ENCODE results near the gene SOX1. TPM values are rescaled to one million over a fixed set of nuclear protein-coding genes. Genes with fewer than 3 reads are reported as not detected.

SOX1 gene
- total RNA-seq, result not detected in 2 replicates

- no peak for DNase-seq (ENCODE audit: low read depth)
- Histone ChIP-seq H3K36me3 (ENCODE audit: control insufficient read depth, insufficient read depth, low read length) (no peaks in the 10 kb centered on the region), H3K4me3 (ENCODE audit: low read depth, low read length) (no peak within 1 kb of the TSS), H3K27me3 (ENCODE audit: control insufficient read depth, insufficient read depth, low read length) (peaks cover 43% of the 10 kb centered on the region)
- no peak for FAIRE-seq
- TF ChIP-seq, protein P1, sequence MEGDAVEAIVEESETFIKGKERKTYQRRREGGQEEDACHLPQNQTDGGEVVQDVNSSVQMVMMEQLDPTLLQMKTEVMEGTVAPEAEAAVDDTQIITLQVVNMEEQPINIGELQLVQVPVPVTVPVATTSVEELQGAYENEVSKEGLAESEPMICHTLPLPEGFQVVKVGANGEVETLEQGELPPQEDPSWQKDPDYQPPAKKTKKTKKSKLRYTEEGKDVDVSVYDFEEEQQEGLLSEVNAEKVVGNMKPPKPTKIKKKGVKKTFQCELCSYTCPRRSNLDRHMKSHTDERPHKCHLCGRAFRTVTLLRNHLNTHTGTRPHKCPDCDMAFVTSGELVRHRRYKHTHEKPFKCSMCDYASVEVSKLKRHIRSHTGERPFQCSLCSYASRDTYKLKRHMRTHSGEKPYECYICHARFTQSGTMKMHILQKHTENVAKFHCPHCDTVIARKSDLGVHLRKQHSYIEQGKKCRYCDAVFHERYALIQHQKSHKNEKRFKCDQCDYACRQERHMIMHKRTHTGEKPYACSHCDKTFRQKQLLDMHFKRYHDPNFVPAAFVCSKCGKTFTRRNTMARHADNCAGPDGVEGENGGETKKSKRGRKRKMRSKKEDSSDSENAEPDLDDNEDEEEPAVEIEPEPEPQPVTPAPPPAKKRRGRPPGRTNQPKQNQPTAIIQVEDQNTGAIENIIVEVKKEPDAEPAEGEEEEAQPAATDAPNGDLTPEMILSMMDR (IDR thresholded peaks at IDR 0.05; ENCODE audit: insufficient read depth, low read length, severe bottlenecking), result no peak
Measured at GRCh38 chr13:112067116-112067741, at the start of gene SOX1. TSS of gene SOX1 (plus strand) at chr13:112067149. CDS start at chr13:112067659, 510 bp downstream.

DNA sequence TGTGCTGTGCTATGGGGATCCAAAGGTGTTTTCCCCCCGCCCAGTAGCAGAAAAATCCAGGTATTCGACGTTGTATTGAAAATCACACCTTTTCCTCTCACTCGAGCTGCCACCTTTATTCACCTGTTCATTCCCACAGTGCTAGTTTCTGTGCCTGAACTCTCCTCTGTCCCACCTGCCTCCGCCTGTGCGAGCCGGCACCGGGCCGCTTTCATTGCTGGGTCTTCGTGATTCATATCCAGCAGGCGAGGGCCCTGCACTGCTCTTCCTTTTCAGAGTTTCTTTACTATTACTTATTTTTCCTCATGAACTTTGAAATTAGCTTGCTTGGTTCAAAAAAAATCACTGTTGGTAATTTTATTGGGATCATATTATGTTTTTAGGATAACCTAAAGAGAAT lies 42.4 kb upstream of the SOX1 start:
- Histone ChIP-seq H3K36me3 (ENCODE audit: control insufficient read depth, insufficient read depth, low read length) (no peaks in the 10 kb centered on the region), H3K4me3 (ENCODE audit: low read depth, low read length) (no peak overlapping the region), H3K27me3 (ENCODE audit: control insufficient read depth, insufficient read depth, low read length) (no peaks in the 10 kb centered on the region)
- DNase-seq (ENCODE audit: low read depth), result no peak
- TF ChIP-seq, protein P1 (IDR thresholded peaks at IDR 0.05; ENCODE audit: insufficient read depth, low read length, severe bottlenecking), result no peak
- no peak for FAIRE-seq

DNA sequence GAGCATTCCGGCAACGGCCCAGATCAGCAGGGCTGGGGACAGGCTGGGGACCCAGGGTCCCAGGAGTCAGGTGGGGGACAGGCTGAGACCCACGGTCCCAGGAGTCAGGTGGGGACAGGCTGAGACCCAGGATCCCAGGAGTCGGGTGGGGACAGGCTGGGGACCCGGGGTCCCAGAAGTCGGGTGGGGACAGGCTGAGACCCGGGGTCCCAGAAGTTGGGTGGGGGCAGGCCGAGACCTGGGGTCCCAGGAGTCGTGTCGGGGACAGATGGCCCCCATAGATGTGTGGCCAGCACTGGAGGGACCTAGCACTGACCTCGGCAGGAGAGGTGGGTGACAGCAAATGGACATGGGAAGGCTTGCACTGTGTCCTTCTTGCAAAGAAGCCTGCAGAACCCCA lies 39.7 kb upstream of the SOX1 start:
- Histone ChIP-seq H3K27me3 (ENCODE audit: control insufficient read depth, insufficient read depth, low read length) (no peaks in the 10 kb centered on the region), H3K4me3 (ENCODE audit: low read depth, low read length) (no peak overlapping the region), H3K36me3 (ENCODE audit: control insufficient read depth, insufficient read depth, low read length) (no peaks in the 10 kb centered on the region)
- no peak for FAIRE-seq
- no peak for DNase-seq (ENCODE audit: low read depth)
- TF ChIP-seq, protein P1 (IDR thresholded peaks at IDR 0.05; ENCODE audit: insufficient read depth, low read length, severe bottlenecking), result no peak

DNA sequence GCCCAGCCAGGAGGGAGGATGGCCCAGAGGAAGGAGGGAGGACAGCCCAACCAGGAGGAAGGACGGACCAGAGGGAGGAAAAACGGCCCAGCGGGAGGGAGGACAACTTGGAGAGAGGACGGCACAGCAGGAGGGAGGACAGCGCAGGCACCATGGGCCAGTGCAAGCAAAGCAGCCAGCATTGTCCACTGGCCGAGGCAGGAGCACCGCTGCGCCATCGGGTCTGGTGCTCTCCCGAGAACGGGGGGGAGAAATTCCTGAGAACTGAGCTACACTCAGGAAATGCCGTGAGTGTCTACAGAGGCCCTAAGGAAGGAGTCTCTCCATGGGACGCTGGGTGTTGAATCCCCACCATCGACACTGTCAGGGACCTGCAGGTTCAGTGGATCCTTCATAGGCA lies 38.5 kb upstream of the SOX1 start:
- no peak for FAIRE-seq
- Histone ChIP-seq H3K27me3 (ENCODE audit: control insufficient read depth, insufficient read depth, low read length) (no peaks in the 10 kb centered on the region), H3K36me3 (ENCODE audit: control insufficient read depth, insufficient read depth, low read length) (no peaks in the 10 kb centered on the region), H3K4me3 (ENCODE audit: low read depth, low read length) (no peak overlapping the region)
- TF ChIP-seq, protein P1 (IDR thresholded peaks at IDR 0.05; ENCODE audit: insufficient read depth, low read length, severe bottlenecking), result no peak
- DNase-seq (ENCODE audit: low read depth), result no peak

- H3K36me3 ChIP-seq (ENCODE audit: control insufficient read depth, insufficient read depth, low read length), result no peaks in the 10 kb centered on the region
- H3K4me3 ChIP-seq (ENCODE audit: low read depth, low read length), result no peak overlapping the region
- DNase-seq (ENCODE audit: low read depth) (no peak), FAIRE-seq (no peak)
- TF ChIP-seq, protein P1 (IDR thresholded peaks at IDR 0.05; ENCODE audit: insufficient read depth, low read length, severe bottlenecking), result no peak
- H3K27me3 ChIP-seq (ENCODE audit: control insufficient read depth, insufficient read depth, low read length), result no peaks in the 10 kb centered on the region
Measured at GRCh38 chr13:112029143-112029542, 37.8 kb upstream of the SOX1 start.
